Uterus (tissue), 4 donors: ENCODE results near the gene CHRM1. TPM values are rescaled to one million over a fixed set of nuclear protein-coding genes. Genes with fewer than 3 reads are reported as not detected.

Source experiments
- DNase-seq, 2 donors: peaks; one replicate each; pipeline ENCODE4 v3.0.0-alpha.2; 2019 to 2020
- H3K27ac ChIP-seq, 2 donors: fragments of 200-600 bp; sonication (generic); 1 replicate in 1 of 2; 2 replicates in 1 of 2; pipeline ENCODE4 v1.5.1; 2016 to 2018
- H3K27me3 ChIP-seq, 2 donors: fragments of 200-600 bp; sonication (generic); one replicate each; pipeline ENCODE4 v1.5.1; 2018 to 2019; ENCODE audit warnings: control low read depth in 1 of 2
- H3K36me3 ChIP-seq, 2 donors: fragments of 200-600 bp; sonication (generic); one replicate each; pipeline ENCODE4 v1.5.1; 2019; ENCODE audit warnings: control low read depth in 1 of 2
- H3K4me1 ChIP-seq, 2 donors: fragments of 200-600 bp; sonication (generic); one replicate each; pipeline ENCODE4 v1.5.1; 2018 to 2019; ENCODE audit warnings: control low read depth in 1 of 2
- H3K4me3 ChIP-seq, 2 donors: fragments of 200-600 bp; sonication (generic); 1 replicate in 1 of 2; 2 replicates in 1 of 2; pipeline ENCODE4 v1.5.1; 2018 to 2019; ENCODE audit warnings: mild to moderate bottlenecking in 1 of 2
- H3K9me3 ChIP-seq, 2 donors: fragments of 200-600 bp; sonication (generic); one replicate each; pipeline ENCODE4 v1.5.1; 2019; ENCODE audit warnings: control low read depth in 1 of 2
- POLR2A ChIP-seq, 2 donors: fragments of 450-650 bp; IDR thresholded peaks; one replicate each; pipeline ENCODE4 v1.6.1; 2016; ENCODE audit warnings: antibody characterized with exemption in 2 of 2, mild to moderate bottlenecking in 1 of 2, moderate library complexity in 1 of 2
- intact Hi-C: fragments of 100-400 bp; cut with DNase I; formaldehyde crosslinking; loops from one replicate; pipeline ENCODE4 v1.15.1; 2023; ENCODE audit warnings: low total_unique reads
- total RNA-seq, 4 donors: library from RNA; depleted of rRNA in 3 of 4; stranded (reverse); fragments of >200 nt in 3 of 4; gene quantifications; one replicate each; pipeline versions ENCODE4 v1.1.0 to v1.2.4, GENCODE V29; 2014 to 2023
- TF ChIP-seq, protein P1 (sequence below), 4 experiments: fragments of 200-600 bp in 2 of 4; fragments of 450-650 bp in 2 of 4; sonication (generic) in 2 of 4; IDR thresholded peaks; one replicate each; pipeline ENCODE4 v1.5.1; 2016 to 2019; ENCODE audit warnings: antibody characterized with exemption in 4 of 4, mild to moderate bottlenecking in 2 of 4, moderate library complexity in 1 of 4
- donor health status: DM: yes; HTN: yes; CAD: no.

CHRM1 gene
- total RNA-seq, 4 donors from 2014 or later: 1.3 TPM; not detected in 3

DNA sequence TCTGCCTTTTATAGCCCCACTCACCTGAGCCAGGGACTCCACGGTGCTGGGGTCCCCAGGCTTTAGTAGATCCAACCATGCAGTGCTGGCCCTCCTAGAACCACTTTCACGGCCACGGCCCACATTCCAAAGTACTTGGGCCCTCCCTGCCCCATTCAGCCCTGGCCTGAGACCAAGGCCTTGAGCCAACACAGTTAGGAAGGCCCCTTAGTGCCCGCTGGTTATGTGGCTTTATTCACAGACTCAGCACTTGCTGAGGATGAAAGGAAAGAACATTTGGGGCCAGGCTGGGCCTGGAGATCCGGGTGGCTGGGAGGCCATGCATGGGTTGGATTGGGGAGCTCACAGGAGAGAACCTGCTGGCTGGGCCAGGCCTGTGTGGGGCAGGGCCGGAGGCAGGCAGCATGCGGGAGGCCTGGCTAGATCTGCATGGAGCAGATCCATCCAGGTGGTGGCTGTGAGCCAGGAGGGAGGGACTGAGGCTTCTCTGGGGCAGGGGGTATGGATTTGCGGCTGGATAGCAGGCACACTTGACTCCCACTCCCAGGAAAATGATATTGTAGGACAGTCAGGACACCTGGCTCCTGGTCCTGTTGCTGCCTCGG lies 12.6 kb downstream of the CHRM1 start:
- Histone ChIP-seq H3K9me3 (no peaks in the 10 kb centered on the region), H3K27me3 (no peaks in the 10 kb centered on the region), H3K4me1 (no peaks in the 10 kb centered on the region), H3K36me3 (no peaks in the 10 kb centered on the region), H3K27ac (no peak overlapping the region), H3K4me3 (no peak overlapping the region)
- intact Hi-C loops: no loop called here
- DNase-seq: no peak
- no peak for TF ChIP-seq POLR2A (IDR thresholded peaks at IDR 0.05)
- TF ChIP-seq, protein P1, sequence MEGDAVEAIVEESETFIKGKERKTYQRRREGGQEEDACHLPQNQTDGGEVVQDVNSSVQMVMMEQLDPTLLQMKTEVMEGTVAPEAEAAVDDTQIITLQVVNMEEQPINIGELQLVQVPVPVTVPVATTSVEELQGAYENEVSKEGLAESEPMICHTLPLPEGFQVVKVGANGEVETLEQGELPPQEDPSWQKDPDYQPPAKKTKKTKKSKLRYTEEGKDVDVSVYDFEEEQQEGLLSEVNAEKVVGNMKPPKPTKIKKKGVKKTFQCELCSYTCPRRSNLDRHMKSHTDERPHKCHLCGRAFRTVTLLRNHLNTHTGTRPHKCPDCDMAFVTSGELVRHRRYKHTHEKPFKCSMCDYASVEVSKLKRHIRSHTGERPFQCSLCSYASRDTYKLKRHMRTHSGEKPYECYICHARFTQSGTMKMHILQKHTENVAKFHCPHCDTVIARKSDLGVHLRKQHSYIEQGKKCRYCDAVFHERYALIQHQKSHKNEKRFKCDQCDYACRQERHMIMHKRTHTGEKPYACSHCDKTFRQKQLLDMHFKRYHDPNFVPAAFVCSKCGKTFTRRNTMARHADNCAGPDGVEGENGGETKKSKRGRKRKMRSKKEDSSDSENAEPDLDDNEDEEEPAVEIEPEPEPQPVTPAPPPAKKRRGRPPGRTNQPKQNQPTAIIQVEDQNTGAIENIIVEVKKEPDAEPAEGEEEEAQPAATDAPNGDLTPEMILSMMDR (IDR thresholded peaks at IDR 0.05): no peak

DNA sequence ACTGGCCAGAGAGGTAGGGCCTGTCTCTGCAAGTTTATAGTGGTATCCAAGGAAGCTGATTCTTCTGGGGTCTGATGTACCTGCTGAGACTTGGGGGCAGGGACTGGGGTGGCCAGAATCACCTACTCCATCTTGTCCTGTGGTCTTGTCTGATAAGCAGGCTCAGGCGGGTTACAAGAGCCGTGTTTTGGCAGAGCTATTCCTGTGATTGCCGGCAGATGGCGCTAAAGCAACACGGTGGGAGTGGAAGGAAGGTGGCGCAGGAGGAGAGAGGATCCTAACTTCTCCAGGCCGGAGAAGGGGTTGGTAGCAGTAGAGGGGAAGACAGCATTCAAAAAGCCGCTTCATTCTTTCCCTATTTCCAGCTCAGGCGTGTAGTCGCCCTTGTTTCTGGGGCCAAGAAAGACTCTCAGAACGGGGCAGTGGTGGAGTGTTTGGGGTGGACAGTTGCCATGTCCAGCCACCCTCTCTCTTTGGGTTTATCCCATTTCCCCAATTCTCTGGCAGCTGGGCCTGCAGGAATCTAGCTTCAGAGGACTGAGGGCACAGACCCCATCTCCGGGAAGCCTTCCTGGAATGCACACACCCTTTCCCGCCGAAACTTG lies 15.1 kb downstream of the CHRM1 start:
- Histone ChIP-seq H3K4me1 (no peaks in the 10 kb centered on the region), H3K36me3 (no peaks in the 10 kb centered on the region), H3K9me3 (no peaks in the 10 kb centered on the region), H3K27ac (peak overlapping the region; percentile 29 to 30), H3K27me3 (no peaks in the 10 kb centered on the region), H3K4me3 (no peak overlapping the region)
- intact Hi-C loops: loop anchor here (2.0 kb wide), 1 partner anchor 117 kb away; no protein-coding TSS in a partner anchor
- DNase-seq: peak; percentile 82 to 87
- no peak for TF ChIP-seq POLR2A (IDR thresholded peaks at IDR 0.05)
- TF ChIP-seq, protein P1 (IDR thresholded peaks at IDR 0.05): peak; percentile 97 to 99 (median 98)

DNA sequence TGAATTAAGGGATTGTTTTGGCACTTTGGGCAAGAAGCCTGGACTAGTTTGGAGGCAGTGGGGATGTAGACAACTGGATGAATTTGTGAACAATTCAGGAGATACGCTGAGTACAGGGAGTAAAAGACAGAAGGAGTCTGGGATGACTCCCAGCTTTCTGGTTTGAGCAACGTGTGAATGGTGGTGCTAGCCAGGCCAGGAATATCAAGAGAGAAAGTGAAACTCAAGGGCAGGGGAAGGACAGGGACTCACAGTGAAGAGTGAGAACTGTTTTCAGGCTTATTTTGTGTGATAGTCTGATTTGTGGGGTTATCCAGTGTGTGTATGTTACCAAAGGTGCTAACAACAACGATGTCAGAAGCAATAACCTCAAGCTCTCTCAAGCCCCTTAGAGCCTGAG lies 15.9 kb downstream of the CHRM1 start:
- intact Hi-C loops: no loop called here
- Histone ChIP-seq H3K27me3 (no peaks in the 10 kb centered on the region), H3K4me3 (no peak overlapping the region), H3K36me3 (no peaks in the 10 kb centered on the region), H3K4me1 (no peaks in the 10 kb centered on the region), H3K9me3 (no peaks in the 10 kb centered on the region), H3K27ac (peak overlapping the region; percentile 29 to 30)
- no peak for DNase-seq
- no peak for TF ChIP-seq POLR2A (IDR thresholded peaks at IDR 0.05)

DNA sequence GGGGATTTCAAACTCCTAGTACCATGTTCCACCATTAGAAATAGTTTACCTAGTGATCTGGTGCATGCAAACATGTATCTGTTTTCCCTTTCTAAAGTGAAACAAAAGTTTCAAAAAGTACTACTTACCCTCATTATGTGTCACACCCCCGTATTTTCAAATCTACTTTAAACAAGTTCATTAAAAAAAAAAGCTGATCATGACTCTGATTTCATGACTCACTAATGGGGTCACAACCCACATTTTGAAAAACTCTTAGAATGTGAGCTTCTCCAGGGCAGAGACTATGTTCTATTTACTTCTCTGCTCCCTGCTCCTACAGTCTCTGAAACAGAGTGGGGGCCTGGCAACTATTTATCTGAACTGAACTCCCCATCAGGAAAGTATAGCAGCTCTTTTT lies 18.2 kb downstream of the CHRM1 start:
- Histone ChIP-seq H3K9me3 (no peaks in the 10 kb centered on the region), H3K27ac (no peak overlapping the region), H3K27me3 (no peaks in the 10 kb centered on the region), H3K36me3 (no peaks in the 10 kb centered on the region), H3K4me3 (no peak overlapping the region), H3K4me1 (no peaks in the 10 kb centered on the region)
- no peak for DNase-seq
- TF ChIP-seq, protein P1 (IDR thresholded peaks at IDR 0.05): no peak
- TF ChIP-seq POLR2A (IDR thresholded peaks at IDR 0.05): no peak
- intact Hi-C loops: no loop called here

DNA sequence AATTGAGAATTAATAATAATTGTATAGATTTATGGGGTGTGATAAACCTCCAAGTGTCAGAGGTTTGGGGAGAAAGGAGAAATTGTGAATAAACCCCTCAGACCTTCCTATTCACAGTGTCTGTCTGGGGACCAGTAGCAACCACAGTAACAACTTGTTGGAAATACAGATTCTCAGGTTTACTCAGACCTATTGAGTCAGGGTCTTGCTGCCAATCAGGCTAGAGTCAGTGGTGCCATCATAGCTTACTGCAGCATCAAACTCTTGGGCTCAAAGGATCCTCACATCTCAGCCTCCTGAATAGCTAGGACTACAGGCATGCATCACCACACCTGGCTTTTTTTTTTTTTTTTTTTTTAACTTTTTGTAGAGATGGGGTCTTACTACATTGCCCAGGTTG lies 23.1 kb downstream of the CHRM1 start:
- Histone ChIP-seq H3K27me3 (no peaks in the 10 kb centered on the region), H3K9me3 (no peaks in the 10 kb centered on the region), H3K4me1 (no peaks in the 10 kb centered on the region), H3K36me3 (no peaks in the 10 kb centered on the region), H3K27ac (no peak overlapping the region), H3K4me3 (no peak overlapping the region)
- DNase-seq: no peak
- intact Hi-C loops: no loop called here
- TF ChIP-seq, protein P1 (IDR thresholded peaks at IDR 0.05): no peak
- TF ChIP-seq POLR2A (IDR thresholded peaks at IDR 0.05): no peak
